HEK293T (cell line): Measurements from ENCODE around the gene MRPL33.

Experiments used
- CTCF ChIA-PET: fragments of 350-600 bp; formaldehyde crosslinking; extraction: SDS; loops from one replicate; lab custom pipeline; 2021; ENCODE audit warnings: antibody characterized with exemption, inconsistent platforms; lab: Yijun Ruan, JAX
- POLR2A ChIA-PET: fragments of 350-600 bp; formaldehyde crosslinking; extraction: SDS; loops from one replicate; lab custom pipeline; 2020; ENCODE audit warnings: antibody characterized with exemption, inconsistent platforms; lab: Yijun Ruan, JAX
- DNase-seq: peaks from one replicate; pipeline ENCODE4 v3.0.0; 2012; ENCODE audit warnings: mixed read lengths; ENCODE audit errors: extremely low spot score
- ARNT ChIP-seq: fragments of 450-650 bp; IDR thresholded peaks from 2 replicates; pipeline ENCODE4 v1.6.1; 2017; ENCODE audit warnings: mild to moderate bottlenecking
- BHLHE40 ChIP-seq: fragments of 450-650 bp; IDR thresholded peaks from 2 replicates; pipeline ENCODE4 v1.6.1; 2016; ENCODE audit warnings: mild to moderate bottlenecking, moderate library complexity, borderline replicate concordance
- CTBP1 ChIP-seq: fragments of 450-650 bp; IDR thresholded peaks from 2 replicates; pipeline ENCODE4 v1.6.1; 2016; ENCODE audit warnings: borderline replicate concordance
- ELF4 ChIP-seq: fragments of 450-650 bp; IDR thresholded peaks from 2 replicates; pipeline ENCODE4 v1.6.1; 2017; ENCODE audit warnings: antibody characterized with exemption
- FOXA1 ChIP-seq: fragments of 450-650 bp; IDR thresholded peaks from 2 replicates; pipeline ENCODE4 v1.6.1; 2016; ENCODE audit warnings: mild to moderate bottlenecking
- FOXK2 ChIP-seq: fragments of 450-650 bp; IDR thresholded peaks from 2 replicates; pipeline ENCODE4 v1.6.1; 2016; ENCODE audit warnings: mild to moderate bottlenecking
- FOXM1 ChIP-seq: fragments of 450-650 bp; IDR thresholded peaks from 2 replicates; pipeline ENCODE4 v1.6.1; 2017; ENCODE audit warnings: mild to moderate bottlenecking, borderline replicate concordance
- HDGF ChIP-seq: fragments of 450-650 bp; IDR thresholded peaks from 2 replicates; pipeline ENCODE4 v1.6.1; 2017; ENCODE audit warnings: antibody characterized with exemption, borderline replicate concordance
- L3MBTL2 ChIP-seq: fragments of 450-650 bp; conservative IDR thresholded peaks from 2 replicates; pipeline ENCODE4 v1.6.1; 2016; ENCODE audit warnings: mild to moderate bottlenecking
- LEF1 ChIP-seq: fragments of 450-650 bp; IDR thresholded peaks from 2 replicates; pipeline ENCODE4 v1.6.1; 2017; ENCODE audit warnings: mild to moderate bottlenecking, borderline replicate concordance
- NFRKB ChIP-seq: fragments of 450-650 bp; IDR thresholded peaks from 2 replicates; pipeline ENCODE4 v1.6.1; 2016; ENCODE audit warnings: mild to moderate bottlenecking, moderate library complexity
- PKNOX1 ChIP-seq: fragments of 450-650 bp; IDR thresholded peaks from 2 replicates; pipeline ENCODE4 v1.6.1; 2016
- SP1 ChIP-seq: fragments of 450-650 bp; IDR thresholded peaks from 2 replicates; pipeline ENCODE4 v1.6.1; 2017
- SUZ12 ChIP-seq: fragments of 450-650 bp; IDR thresholded peaks from 2 replicates; pipeline ENCODE4 v1.6.1; 2016; ENCODE audit warnings: mild to moderate bottlenecking
- TARDBP ChIP-seq: fragments of 450-650 bp; IDR thresholded peaks from 2 replicates; pipeline ENCODE4 v1.6.1; 2016
- ZNF384 ChIP-seq: fragments of 450-650 bp; IDR thresholded peaks from 2 replicates; pipeline ENCODE4 v1.6.1; 2016

The MRPL33 gene

GRCh38 chr2:27766287-27766661 is 5.2 kb upstream of the MRPL33 start:
- POLR2A ChIA-PET = no interaction called here
- CTCF ChIA-PET = no interaction called here

GRCh38 chr2:27771202-27771547 is 344 bp upstream of the MRPL33 start:
- ChIA-PET CTCF (no interaction called here), POLR2A (no interaction called here)
- TF ChIP-seq SP1 (no peak), FOXK2 (no peak), BHLHE40 (no peak), CTBP1 (no peak), TARDBP (no peak), ARNT (no peak), ELF4 (no peak), FOXA1 (no peak), LEF1 (no peak), FOXM1 (no peak), NFRKB (no peak), ZNF384 (no peak), PKNOX1 (no peak), L3MBTL2 (no peak; the same call in 1 of the 2 replicates), HDGF (no peak), SUZ12 (no peak)
- DNase-seq = no peak

More at GRCh38 chr2:27766287-27766661, 5.2 kb upstream of the MRPL33 start:
- DNase-seq = no peak
- TF ChIP-seq TARDBP (no peak), HDGF (no peak), FOXA1 (no peak), ZNF384 (no peak), BHLHE40 (no peak), FOXK2 (no peak), L3MBTL2 (no peak), SUZ12 (no peak)

GRCh38 chr2:27772804-27773203 is 1.3 kb downstream of the MRPL33 start:
- TF ChIP-seq ARNT (no peak), FOXK2 (no peak), ZNF384 (no peak), TARDBP (no peak), NFRKB (no peak), BHLHE40 (no peak), PKNOX1 (no peak), FOXM1 (no peak), FOXA1 (no peak), SUZ12 (no peak), LEF1 (no peak), L3MBTL2 (no peak), HDGF (no peak), CTBP1 (no peak)
- CTCF ChIA-PET = no interaction called here
- DNase-seq = no peak
- POLR2A ChIA-PET = no interaction called here

GRCh38 chr2:27773959-27774358 is 2.4 kb downstream of the MRPL33 start:
- ChIA-PET CTCF (interaction anchor here (0.6 kb wide), 1 partner anchor 897 kb away, joined by 3 read pairs; no protein-coding TSS in a partner anchor), POLR2A (no interaction called here)

GRCh38 chr2:27776097-27776496 is 4.6 kb downstream of the MRPL33 start:
- DNase-seq = no peak
- POLR2A ChIA-PET = no interaction called here
- no peak for TF ChIP-seq FOXK2
- TF ChIP-seq ZNF384 = no peak
- TF ChIP-seq SP1 = no peak
- TF ChIP-seq CTBP1 = no peak
- no peak for TF ChIP-seq L3MBTL2
- no peak for TF ChIP-seq FOXM1
- no peak for TF ChIP-seq ELF4
- TF ChIP-seq ARNT = no peak
- TF ChIP-seq LEF1 = no peak
- TF ChIP-seq NFRKB = no peak
- TF ChIP-seq HDGF = no peak
- TF ChIP-seq BHLHE40 = no peak
- TF ChIP-seq TARDBP = no peak
- TF ChIP-seq FOXA1 = no peak
- CTCF ChIA-PET = no interaction called here

More at GRCh38 chr2:27773959-27774358, 2.4 kb downstream of the MRPL33 start:
- no peak for DNase-seq
- TF ChIP-seq FOXA1 (no peak), FOXK2 (no peak), ZNF384 (no peak), SUZ12 (no peak), TARDBP (no peak), SP1 (no peak), ARNT (no peak), CTBP1 (no peak), PKNOX1 (no peak), ELF4 (no peak), FOXM1 (no peak), LEF1 (no peak), HDGF (no peak), NFRKB (no peak)

- TF ChIP-seq CTBP1 = no peak
- TF ChIP-seq ELF4 = no peak
- TF ChIP-seq FOXM1 = no peak
- no peak for TF ChIP-seq FOXK2
- no peak for TF ChIP-seq FOXA1
- TF ChIP-seq LEF1 = no peak
- TF ChIP-seq BHLHE40 = no peak
- no peak for TF ChIP-seq TARDBP
- TF ChIP-seq L3MBTL2 = no peak
- TF ChIP-seq NFRKB = no peak
- no peak for TF ChIP-seq ZNF384
- TF ChIP-seq SP1 = no peak
- no peak for TF ChIP-seq ARNT
- no peak for TF ChIP-seq SUZ12
- TF ChIP-seq PKNOX1 = no peak
- TF ChIP-seq HDGF = no peak
- DNase-seq = no peak
- CTCF ChIA-PET = no interaction called here
- POLR2A ChIA-PET = no interaction called here
These were observed 5.2 kb downstream of the MRPL33 start for GRCh38 chr2:27776696-27777095.
